Tibial nerve (tissue), 3 donors: Measurements from ENCODE around the gene STK39.

Experiments
- CTCF ChIP-seq, 5 experiments: fragments of 200-600 bp in 3 of 5; fragments of 450-650 bp in 2 of 5; sonication (generic) in 3 of 5; IDR thresholded peaks; one replicate each; pipeline ENCODE4 v1.5.1; 2016 to 2019; ENCODE audit warnings: antibody characterized with exemption in 5 of 5, mild to moderate bottlenecking in 3 of 5, moderate library complexity in 2 of 5
- POLR2A ChIP-seq, 2 donors: fragments of 450-650 bp; IDR thresholded peaks; one replicate each; pipeline ENCODE4 v1.6.1; 2017; ENCODE audit warnings: antibody characterized with exemption in 2 of 2, mild to moderate bottlenecking in 2 of 2, moderate library complexity in 2 of 2

- TF ChIP-seq POLR2A (IDR thresholded peaks at IDR 0.05) (no peak), CTCF (IDR thresholded peaks at IDR 0.05) (no peak)
Measured at GRCh38 chr2:167945660-167946368, 301.6 kb downstream of the STK39 start.
